HL-60 (cell line): ENCODE results near the gene AMZ2.

ENCODE experiments used
- CTCF ChIP-seq: IDR thresholded peaks from one replicate; pipeline ENCODE4 v1.5.1; 2011; ENCODE audit warnings: low read length, control low read depth, inconsistent platforms; ENCODE audit not compliant: insufficient read depth
- POLR2AphosphoS5 ChIP-seq: IDR thresholded peaks from 2 replicates; pipeline ENCODE4 v1.6.1; 2012; ENCODE audit warnings: low read depth
- REST ChIP-seq: IDR thresholded peaks from 2 replicates; pipeline ENCODE4 v1.6.1; 2012; ENCODE audit warnings: low read depth; ENCODE audit not compliant: insufficient replicate concordance

- no peak for TF ChIP-seq CTCF
- TF ChIP-seq POLR2AphosphoS5: no peak
- no peak for TF ChIP-seq REST
Observed at GRCh38 chr17:68210570-68211315, 37.1 kb upstream of the AMZ2 start.
